Stomach (tissue), 4 donors: ENCODE data around the gene SCNM1.

Experiments
- CTCF ChIP-seq, 7 experiments: fragments of 450-650 bp in 4 of 7; fragments of 200-600 bp in 3 of 7; sonication (generic) in 3 of 7; IDR thresholded peaks; one replicate each; pipeline ENCODE4 v1.5.1; 2016 to 2019; ENCODE audit warnings: antibody characterized with exemption in 7 of 7, control low read depth in 2 of 7, mild to moderate bottlenecking in 1 of 7
- EP300 ChIP-seq: sonication (generic); formaldehyde crosslinking; IDR thresholded peaks from one replicate; pipeline ENCODE4 v1.6.1; 2017; ENCODE audit warnings: antibody characterized with exemption
- POLR2AphosphoS5 ChIP-seq, 3 donors: sonication (generic); formaldehyde crosslinking; IDR thresholded peaks; one replicate each; pipeline ENCODE4 v1.6.1; 2016; ENCODE audit warnings: antibody characterized with exemption in 3 of 3

- TF ChIP-seq CTCF (IDR thresholded peaks at IDR 0.05): no peak
- TF ChIP-seq EP300: no peak
- no peak for TF ChIP-seq POLR2AphosphoS5 (IDR thresholded peaks at IDR 0.05)
These were observed 635 bp upstream of the SCNM1 start for GRCh38 chr1:151165281-151165737.
